ENCODE results near the gene TCP1.
"Not testable (repeated sequence)": the region's sequence is repeated elsewhere in the genome, so short reads cannot be mapped to it uniquely, and the experiment has no call there.

Gene TCP1

DNA sequence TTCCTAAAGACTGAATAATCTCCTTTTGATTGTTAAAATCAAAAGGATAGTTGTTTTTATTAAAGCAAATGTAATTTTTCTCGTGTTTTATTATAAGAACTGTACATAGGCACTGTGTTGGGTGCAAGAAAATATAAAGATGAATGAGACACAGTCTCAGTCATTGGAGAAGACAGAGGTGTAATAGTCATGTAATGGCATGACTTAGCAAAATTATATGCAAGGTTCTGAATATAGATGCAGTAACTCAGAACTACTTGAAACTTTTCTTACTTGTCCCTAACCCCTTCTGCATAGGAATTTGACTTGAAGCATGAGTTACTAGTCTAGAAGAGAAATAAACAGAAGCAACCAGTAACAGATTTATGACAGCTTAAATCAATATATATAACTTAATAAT lies 47.2 kb downstream of the TCP1 start:
- TF ChIP-seq ESRRG (CRISPR knock-in tag; IDR thresholded peaks at IDR 0.05) (no peak), RARB (CRISPR knock-in tag; IDR thresholded peaks at IDR 0.05) (no peak), ZNF70 (CRISPR knock-in tag; IDR thresholded peaks at IDR 0.05) (no peak), PPARA (CRISPR knock-in tag; IDR thresholded peaks at IDR 0.05; ENCODE audit: borderline replicate concordance) (no peak), SNAI2 (CRISPR knock-in tag; IDR thresholded peaks at IDR 0.05) (no peak), TOX (CRISPR knock-in tag; IDR thresholded peaks at IDR 0.05; ENCODE audit: borderline replicate concordance) (no peak), ISL1 (CRISPR knock-in tag; IDR thresholded peaks at IDR 0.05) (no peak), ZFP3 (CRISPR knock-in tag; IDR thresholded peaks at IDR 0.05) (no peak), GLIS3 (CRISPR knock-in tag; IDR thresholded peaks at IDR 0.05) (no peak), ZNF8 (CRISPR knock-in tag; IDR thresholded peaks at IDR 0.05) (no peak), ARNTL (CRISPR knock-in tag; IDR thresholded peaks at IDR 0.05; ENCODE audit: borderline replicate concordance, low read depth) (no peak), BACH2 (CRISPR knock-in tag; IDR thresholded peaks at IDR 0.05; ENCODE audit: borderline replicate concordance) (no peak), ZNF565 (CRISPR knock-in tag; conservative IDR thresholded peaks at IDR 0.05; ENCODE audit: low read depth) (no peak)
- TF ChIP-seq, protein P1, sequence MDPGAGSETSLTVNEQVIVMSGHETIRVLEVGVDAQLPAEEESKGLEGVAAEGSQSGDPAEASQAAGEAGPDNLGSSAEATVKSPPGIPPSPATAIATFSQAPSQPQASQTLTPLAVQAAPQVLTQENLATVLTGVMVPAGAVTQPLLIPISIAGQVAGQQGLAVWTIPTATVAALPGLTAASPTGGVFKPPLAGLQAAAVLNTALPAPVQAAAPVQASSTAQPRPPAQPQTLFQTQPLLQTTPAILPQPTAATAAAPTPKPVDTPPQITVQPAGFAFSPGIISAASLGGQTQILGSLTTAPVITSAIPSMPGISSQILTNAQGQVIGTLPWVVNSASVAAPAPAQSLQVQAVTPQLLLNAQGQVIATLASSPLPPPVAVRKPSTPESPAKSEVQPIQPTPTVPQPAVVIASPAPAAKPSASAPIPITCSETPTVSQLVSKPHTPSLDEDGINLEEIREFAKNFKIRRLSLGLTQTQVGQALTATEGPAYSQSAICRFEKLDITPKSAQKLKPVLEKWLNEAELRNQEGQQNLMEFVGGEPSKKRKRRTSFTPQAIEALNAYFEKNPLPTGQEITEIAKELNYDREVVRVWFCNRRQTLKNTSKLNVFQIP (CRISPR knock-in tag; IDR thresholded peaks at IDR 0.05; ENCODE audit: borderline replicate concordance, low read depth), result no peak
- TF ChIP-seq, protein P2, sequence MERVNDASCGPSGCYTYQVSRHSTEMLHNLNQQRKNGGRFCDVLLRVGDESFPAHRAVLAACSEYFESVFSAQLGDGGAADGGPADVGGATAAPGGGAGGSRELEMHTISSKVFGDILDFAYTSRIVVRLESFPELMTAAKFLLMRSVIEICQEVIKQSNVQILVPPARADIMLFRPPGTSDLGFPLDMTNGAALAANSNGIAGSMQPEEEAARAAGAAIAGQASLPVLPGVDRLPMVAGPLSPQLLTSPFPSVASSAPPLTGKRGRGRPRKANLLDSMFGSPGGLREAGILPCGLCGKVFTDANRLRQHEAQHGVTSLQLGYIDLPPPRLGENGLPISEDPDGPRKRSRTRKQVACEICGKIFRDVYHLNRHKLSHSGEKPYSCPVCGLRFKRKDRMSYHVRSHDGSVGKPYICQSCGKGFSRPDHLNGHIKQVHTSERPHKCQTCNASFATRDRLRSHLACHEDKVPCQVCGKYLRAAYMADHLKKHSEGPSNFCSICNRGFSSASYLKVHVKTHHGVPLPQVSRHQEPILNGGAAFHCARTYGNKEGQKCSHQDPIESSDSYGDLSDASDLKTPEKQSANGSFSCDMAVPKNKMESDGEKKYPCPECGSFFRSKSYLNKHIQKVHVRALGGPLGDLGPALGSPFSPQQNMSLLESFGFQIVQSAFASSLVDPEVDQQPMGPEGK (CRISPR knock-in tag; IDR thresholded peaks at IDR 0.05; ENCODE audit: borderline replicate concordance), result no peak
- ATAC-seq, result no peak

DNA sequence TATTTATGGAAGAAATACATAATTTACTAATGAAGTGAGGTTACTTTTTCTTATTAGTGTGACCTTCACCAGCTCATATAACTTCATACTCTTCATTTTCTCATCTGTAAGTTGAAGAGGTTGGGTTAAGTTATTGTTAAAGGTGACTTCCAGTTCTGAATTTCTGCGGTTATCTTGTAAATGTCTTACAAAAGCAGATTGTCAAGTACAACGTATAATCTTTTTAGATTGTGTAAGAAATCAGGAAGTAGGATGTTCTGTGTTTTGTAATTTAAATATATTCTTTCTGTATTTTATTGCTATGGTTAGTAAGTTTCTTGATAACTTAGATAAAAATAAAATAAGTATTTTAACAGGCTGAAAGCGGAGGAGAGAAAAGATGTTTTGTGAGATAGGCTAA lies 50.1 kb downstream of the TCP1 start:
- no peak for ATAC-seq
- TF ChIP-seq, protein P3, sequence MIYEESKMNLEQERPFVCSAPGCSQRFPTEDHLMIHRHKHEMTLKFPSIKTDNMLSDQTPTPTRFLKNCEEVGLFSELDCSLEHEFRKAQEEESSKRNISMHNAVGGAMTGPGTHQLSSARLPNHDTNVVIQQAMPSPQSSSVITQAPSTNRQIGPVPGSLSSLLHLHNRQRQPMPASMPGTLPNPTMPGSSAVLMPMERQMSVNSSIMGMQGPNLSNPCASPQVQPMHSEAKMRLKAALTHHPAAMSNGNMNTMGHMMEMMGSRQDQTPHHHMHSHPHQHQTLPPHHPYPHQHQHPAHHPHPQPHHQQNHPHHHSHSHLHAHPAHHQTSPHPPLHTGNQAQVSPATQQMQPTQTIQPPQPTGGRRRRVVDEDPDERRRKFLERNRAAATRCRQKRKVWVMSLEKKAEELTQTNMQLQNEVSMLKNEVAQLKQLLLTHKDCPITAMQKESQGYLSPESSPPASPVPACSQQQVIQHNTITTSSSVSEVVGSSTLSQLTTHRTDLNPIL (CRISPR knock-in tag; IDR thresholded peaks at IDR 0.05; ENCODE audit: low read depth), result no peak
- no peak for TF ChIP-seq ISL1 (CRISPR knock-in tag; IDR thresholded peaks at IDR 0.05)
- no peak for TF ChIP-seq GLIS3 (CRISPR knock-in tag; IDR thresholded peaks at IDR 0.05)
- no peak for TF ChIP-seq TOX (CRISPR knock-in tag; IDR thresholded peaks at IDR 0.05; ENCODE audit: borderline replicate concordance)
- TF ChIP-seq ZFP30 (CRISPR knock-in tag; IDR thresholded peaks at IDR 0.05), result no peak
- TF ChIP-seq, protein P4, sequence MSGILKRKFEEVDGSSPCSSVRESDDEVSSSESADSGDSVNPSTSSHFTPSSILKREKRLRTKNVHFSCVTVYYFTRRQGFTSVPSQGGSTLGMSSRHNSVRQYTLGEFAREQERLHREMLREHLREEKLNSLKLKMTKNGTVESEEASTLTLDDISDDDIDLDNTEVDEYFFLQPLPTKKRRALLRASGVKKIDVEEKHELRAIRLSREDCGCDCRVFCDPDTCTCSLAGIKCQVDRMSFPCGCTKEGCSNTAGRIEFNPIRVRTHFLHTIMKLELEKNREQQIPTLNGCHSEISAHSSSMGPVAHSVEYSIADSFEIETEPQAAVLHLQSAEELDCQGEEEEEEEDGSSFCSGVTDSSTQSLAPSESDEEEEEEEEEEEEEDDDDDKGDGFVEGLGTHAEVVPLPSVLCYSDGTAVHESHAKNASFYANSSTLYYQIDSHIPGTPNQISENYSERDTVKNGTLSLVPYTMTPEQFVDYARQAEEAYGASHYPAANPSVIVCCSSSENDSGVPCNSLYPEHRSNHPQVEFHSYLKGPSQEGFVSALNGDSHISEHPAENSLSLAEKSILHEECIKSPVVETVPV (CRISPR knock-in tag; IDR thresholded peaks at IDR 0.05), result no peak

DNA sequence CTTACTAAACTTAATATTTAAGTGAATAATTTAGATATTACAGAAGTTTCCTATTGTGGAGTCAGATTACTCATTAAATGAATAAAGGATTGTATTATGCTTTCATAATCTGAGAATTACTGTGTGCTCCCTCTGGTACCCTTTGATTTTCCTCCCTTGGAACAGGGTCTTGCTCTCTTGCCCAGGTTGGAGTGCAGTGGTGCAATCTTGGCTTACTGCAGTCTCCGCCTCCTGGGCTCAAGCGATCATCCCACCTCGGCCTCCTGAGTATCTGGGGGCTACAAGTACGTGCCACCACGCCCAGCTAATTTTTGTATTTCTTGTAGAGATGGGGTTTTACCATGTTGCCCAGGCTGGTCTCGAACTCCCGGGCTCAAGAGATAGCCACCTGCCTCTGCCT lies 52.5 kb downstream of the TCP1 start:
- no peak for TF ChIP-seq SNAI2 (CRISPR knock-in tag; IDR thresholded peaks at IDR 0.05)
- no peak for ATAC-seq

DNA sequence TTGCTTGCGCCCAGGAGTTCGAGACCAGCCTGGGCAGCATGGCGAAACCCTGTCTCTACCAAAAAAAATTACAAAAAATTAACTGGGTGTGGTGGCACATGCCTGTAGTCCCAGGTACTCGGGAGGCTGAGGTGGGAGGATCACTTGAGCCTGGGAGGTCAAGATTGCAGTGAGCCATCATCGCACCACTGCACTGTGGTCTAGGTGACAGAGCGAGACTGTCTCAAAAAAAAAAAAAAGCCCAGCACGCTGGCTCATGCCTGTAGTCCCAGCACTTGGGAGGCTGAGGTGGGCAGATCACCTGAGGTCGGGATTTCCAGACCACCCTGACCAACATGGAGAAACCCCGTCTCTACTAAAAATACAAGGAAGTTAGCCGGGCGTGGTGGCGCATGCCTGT lies 56.0 kb downstream of the TCP1 start:
- not testable (repeated sequence) for ATAC-seq

DNA sequence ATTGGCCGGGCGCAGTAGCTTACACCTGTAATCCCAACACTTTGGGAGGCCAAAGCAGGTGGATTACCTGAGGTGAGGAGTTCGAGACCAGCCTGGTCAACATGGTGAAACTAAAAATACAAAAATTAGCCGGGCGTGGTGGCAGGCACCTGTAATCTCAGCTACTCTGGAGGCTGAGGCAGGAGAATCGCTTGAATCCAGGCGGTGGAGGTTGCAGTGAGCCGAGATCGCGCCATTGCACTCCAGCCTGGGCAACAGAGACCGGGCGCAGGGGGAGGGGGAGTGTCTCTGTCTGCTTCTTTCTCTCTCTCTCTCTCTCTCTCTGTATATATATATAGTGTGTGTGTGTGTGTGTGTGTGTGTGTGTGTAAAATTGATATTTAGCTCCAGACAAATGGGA lies 56.9 kb downstream of the TCP1 start:
- ATAC-seq, result not testable (repeated sequence)

DNA sequence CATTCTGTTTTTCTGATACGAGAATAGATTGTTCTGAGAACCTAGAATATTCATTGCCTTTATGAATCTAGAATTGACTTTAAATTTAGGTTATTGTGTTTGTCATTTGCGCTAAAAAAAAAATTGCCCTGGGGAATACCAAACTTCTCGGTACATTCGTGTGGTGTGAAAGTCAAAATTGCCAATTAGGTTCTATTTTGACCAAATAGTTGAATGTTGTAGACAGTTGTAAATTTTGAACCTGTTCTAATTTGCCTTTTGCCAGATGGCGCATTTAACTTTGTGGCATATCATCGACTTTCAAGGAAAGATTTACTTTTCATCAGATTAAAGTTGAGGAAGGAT lies 59.1 kb downstream of the TCP1 start:
- ATAC-seq, result no peak
- TF ChIP-seq OSR1 (CRISPR knock-in tag; IDR thresholded peaks at IDR 0.05) (no peak), TOX (CRISPR knock-in tag; IDR thresholded peaks at IDR 0.05; ENCODE audit: borderline replicate concordance) (no peak), CSDC2 (CRISPR knock-in tag; IDR thresholded peaks at IDR 0.05) (no peak), ESRRG (CRISPR knock-in tag; IDR thresholded peaks at IDR 0.05) (no peak), ZNF70 (CRISPR knock-in tag; IDR thresholded peaks at IDR 0.05) (no peak), ISL1 (CRISPR knock-in tag; IDR thresholded peaks at IDR 0.05) (no peak), ZNF8 (CRISPR knock-in tag; IDR thresholded peaks at IDR 0.05) (no peak), SNAI2 (CRISPR knock-in tag; IDR thresholded peaks at IDR 0.05) (no peak), ZC3H10 (CRISPR knock-in tag; IDR thresholded peaks at IDR 0.05) (no peak), BACH2 (CRISPR knock-in tag; IDR thresholded peaks at IDR 0.05; ENCODE audit: borderline replicate concordance) (no peak)
- TF ChIP-seq, protein P1 (CRISPR knock-in tag; IDR thresholded peaks at IDR 0.05; ENCODE audit: borderline replicate concordance, low read depth), result no peak
- TF ChIP-seq, protein P3 (CRISPR knock-in tag; IDR thresholded peaks at IDR 0.05; ENCODE audit: low read depth), result no peak
- TF ChIP-seq, protein P2 (CRISPR knock-in tag; IDR thresholded peaks at IDR 0.05; ENCODE audit: borderline replicate concordance), result no peak
